ENCODE measurements around the gene TNS1.
A peak's percentile ranks its signal among the peaks of the same experiment; 100 is the strongest.

DNA sequence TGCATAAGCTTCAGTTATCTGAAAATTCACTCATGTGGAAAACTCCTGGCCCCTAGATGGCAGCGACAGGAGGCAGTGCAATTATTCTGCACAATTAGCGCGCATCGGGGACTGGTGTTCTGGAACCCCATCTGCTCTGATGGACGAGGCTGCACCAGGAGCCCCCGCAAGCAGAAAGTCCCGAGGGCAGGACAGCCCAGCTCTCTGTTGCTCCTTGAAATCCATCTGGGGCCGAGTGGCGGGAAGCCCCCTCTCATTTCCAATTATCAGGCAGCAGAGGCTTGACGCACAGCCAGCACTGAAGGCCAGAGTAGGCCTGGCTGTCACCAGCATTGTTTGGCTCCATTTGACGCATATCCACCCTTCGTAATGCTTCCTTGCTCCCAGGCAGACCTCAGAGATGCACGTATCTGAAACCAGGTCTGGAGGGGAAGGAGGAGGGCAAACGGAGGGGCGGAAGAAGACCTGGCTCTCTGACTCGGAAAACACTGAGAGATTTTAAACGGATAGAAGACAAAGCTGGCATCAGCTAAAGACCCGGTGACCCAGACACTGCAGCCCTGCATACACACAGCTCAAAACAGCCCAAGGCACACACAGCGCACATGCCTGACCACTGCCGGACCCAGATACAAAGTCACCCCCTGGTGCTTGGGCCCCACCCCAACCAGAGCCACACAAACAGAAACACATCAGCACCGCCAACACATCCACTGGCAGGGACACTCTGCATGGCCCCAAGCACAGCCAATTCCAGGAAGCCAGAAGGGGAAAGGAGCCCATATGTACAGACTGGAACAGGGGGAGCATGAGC, 69.8 kb downstream of the TNS1 start:
- TF ChIP-seq, protein P1, sequence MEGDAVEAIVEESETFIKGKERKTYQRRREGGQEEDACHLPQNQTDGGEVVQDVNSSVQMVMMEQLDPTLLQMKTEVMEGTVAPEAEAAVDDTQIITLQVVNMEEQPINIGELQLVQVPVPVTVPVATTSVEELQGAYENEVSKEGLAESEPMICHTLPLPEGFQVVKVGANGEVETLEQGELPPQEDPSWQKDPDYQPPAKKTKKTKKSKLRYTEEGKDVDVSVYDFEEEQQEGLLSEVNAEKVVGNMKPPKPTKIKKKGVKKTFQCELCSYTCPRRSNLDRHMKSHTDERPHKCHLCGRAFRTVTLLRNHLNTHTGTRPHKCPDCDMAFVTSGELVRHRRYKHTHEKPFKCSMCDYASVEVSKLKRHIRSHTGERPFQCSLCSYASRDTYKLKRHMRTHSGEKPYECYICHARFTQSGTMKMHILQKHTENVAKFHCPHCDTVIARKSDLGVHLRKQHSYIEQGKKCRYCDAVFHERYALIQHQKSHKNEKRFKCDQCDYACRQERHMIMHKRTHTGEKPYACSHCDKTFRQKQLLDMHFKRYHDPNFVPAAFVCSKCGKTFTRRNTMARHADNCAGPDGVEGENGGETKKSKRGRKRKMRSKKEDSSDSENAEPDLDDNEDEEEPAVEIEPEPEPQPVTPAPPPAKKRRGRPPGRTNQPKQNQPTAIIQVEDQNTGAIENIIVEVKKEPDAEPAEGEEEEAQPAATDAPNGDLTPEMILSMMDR (IDR thresholded peaks at IDR 0.05; ENCODE audit: poor library complexity) = peak; percentile 22
- TF ChIP-seq EZH2phosphoT487 (IDR thresholded peaks at IDR 0.05; ENCODE audit: low read depth, severe bottlenecking, unreplicated experiment) = no peak

Measured in hepatocyte (in vitro differentiated cells).